Measurements from ENCODE around the gene SACM1L.

DNA sequence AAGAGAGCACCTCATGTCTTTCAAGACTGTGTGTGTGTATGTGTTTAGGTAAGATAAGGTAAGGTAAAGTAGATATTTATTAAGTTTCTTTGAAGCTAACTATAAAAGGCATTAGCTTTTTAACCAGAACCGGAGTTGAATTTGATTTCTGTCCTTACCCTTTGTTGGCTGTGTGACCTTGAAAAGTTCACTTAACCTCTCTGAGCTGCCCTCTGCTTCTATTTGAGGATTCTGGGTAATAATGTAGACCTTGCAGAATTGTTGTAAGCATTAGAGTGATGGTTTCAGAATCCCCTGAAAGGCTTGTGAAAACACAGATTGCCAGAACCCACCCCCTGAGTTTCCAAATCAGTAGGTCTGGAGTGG lies 21.6 kb upstream of the SACM1L start:
- TF ChIP-seq HDGF (IDR thresholded peaks at IDR 0.05; ENCODE audit: borderline replicate concordance) (no peak), SP1 (IDR thresholded peaks at IDR 0.05) (no peak), ARNT (IDR thresholded peaks at IDR 0.05) (no peak), ZNF384 (IDR thresholded peaks at IDR 0.05) (no peak), ELF4 (IDR thresholded peaks at IDR 0.05) (no peak), TARDBP (IDR thresholded peaks at IDR 0.05) (no peak), LEF1 (IDR thresholded peaks at IDR 0.05; ENCODE audit: borderline replicate concordance) (no peak), FOXK2 (IDR thresholded peaks at IDR 0.05) (no peak), FOXM1 (IDR thresholded peaks at IDR 0.05; ENCODE audit: borderline replicate concordance) (no peak), CTBP1 (IDR thresholded peaks at IDR 0.05; ENCODE audit: borderline replicate concordance) (no peak)
- TF ChIP-seq, protein P1, sequence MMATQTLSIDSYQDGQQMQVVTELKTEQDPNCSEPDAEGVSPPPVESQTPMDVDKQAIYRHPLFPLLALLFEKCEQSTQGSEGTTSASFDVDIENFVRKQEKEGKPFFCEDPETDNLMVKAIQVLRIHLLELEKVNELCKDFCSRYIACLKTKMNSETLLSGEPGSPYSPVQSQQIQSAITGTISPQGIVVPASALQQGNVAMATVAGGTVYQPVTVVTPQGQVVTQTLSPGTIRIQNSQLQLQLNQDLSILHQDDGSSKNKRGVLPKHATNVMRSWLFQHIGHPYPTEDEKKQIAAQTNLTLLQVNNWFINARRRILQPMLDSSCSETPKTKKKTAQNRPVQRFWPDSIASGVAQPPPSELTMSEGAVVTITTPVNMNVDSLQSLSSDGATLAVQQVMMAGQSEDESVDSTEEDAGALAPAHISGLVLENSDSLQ (IDR thresholded peaks at IDR 0.05), result no peak
